Activated CD4-positive, alpha-beta memory T cell treated with anti-CD3 and anti-CD28 coated beads, Interleukin-2, amount 10 ng/mL, durations not matched to agents 7 days and 5 days (primary cell): ENCODE measurements around the gene DENND6B. TPM values are rescaled to one million over a fixed set of nuclear protein-coding genes. Genes with fewer than 3 reads are reported as not detected.
"Not testable (repeated sequence)": the region's sequence is repeated elsewhere in the genome, so short reads cannot be mapped to it uniquely, and the experiment has no call there.

Experiments
- CTCF ChIA-PET: fragments of 350-600 bp; sonication (Branson Sonifier 250); formaldehyde crosslinking; loops from one replicate; lab custom pipeline; 2021; ENCODE audit warnings: antibody characterized with exemption, inconsistent platforms; lab: Charles Lee
- POLR2A ChIA-PET: fragments of 350-600 bp; sonication (Branson Sonifier 250); formaldehyde crosslinking; loops from one replicate; lab custom pipeline; 2021; ENCODE audit warnings: antibody characterized with exemption; lab: Charles Lee
- DNase-seq: peaks from one replicate; pipeline ENCODE4 v3.0.0-alpha.2; 2020
- H3K27ac Mint-ChIP-seq: one replicate; pipeline ENCODE4 v1.8.0; 2021; ENCODE audit warnings: mild to moderate bottlenecking, mixed read lengths
- H3K27me3 Mint-ChIP-seq: one replicate; pipeline ENCODE4 v1.8.0; 2021; ENCODE audit warnings: mixed read lengths
- H3K36me3 Mint-ChIP-seq: one replicate; pipeline ENCODE4 v1.8.0; 2021; ENCODE audit warnings: low read depth, mixed read lengths
- H3K4me1 Mint-ChIP-seq: one replicate; pipeline ENCODE4 v1.8.0; 2021; ENCODE audit warnings: mixed read lengths
- H3K4me3 Mint-ChIP-seq: one replicate; pipeline ENCODE4 v1.8.0; 2021; ENCODE audit warnings: mild to moderate bottlenecking, mixed read lengths
- H3K9me3 Mint-ChIP-seq: one replicate; pipeline ENCODE4 v1.8.0; 2021; ENCODE audit warnings: mixed read lengths
- total RNA-seq, 2 experiments: library from RNA; stranded (reverse); gene quantifications; one replicate each; pipeline ENCODE4 v1.2.3, GENCODE V29; 2021

DENND6B gene
- total RNA-seq, 2 experiments from 2014 or later, result 5.0 to 5.6 TPM

GRCh38 chr22:50274771-50275170, 52.0 kb downstream of the DENND6B start:
- peaks cover 4% of the 10 kb centered on the region for H3K4me1 Mint-ChIP-seq
- H3K27me3 Mint-ChIP-seq, result peaks cover 4% of the 10 kb centered on the region
- no peak overlapping the region for H3K4me3 Mint-ChIP-seq
- POLR2A ChIA-PET, result no interaction called here
- H3K27ac Mint-ChIP-seq, result no peak overlapping the region
- H3K36me3 Mint-ChIP-seq, result no peaks in the 10 kb centered on the region
- CTCF ChIA-PET, result interaction anchor here (0.7 to 2.6 kb wide), 2 partner anchors 24 to 223 kb away, joined by 3 to 10 read pairs; partner anchors contain the start of gene HDAC10
- DNase-seq, result no peak
- no peaks in the 10 kb centered on the region for H3K9me3 Mint-ChIP-seq

GRCh38 chr22:50274311-50274710, 52.5 kb downstream of the DENND6B start:
- H3K27ac Mint-ChIP-seq, result no peak overlapping the region
- H3K36me3 Mint-ChIP-seq, result no peaks in the 10 kb centered on the region
- POLR2A ChIA-PET, result no interaction called here
- CTCF ChIA-PET, result interaction anchor here (0.7 to 2.6 kb wide), 4 partner anchors 24 to 224 kb away, joined by 3 to 10 read pairs (median 4); partner anchors contain the start of gene HDAC10
- no peak overlapping the region for H3K4me3 Mint-ChIP-seq
- DNase-seq, result peak; percentile 55
- peaks cover 4% of the 10 kb centered on the region for H3K27me3 Mint-ChIP-seq
- H3K4me1 Mint-ChIP-seq, result peaks cover 6% of the 10 kb centered on the region
- no peaks in the 10 kb centered on the region for H3K9me3 Mint-ChIP-seq

GRCh38 chr22:50273781-50274180, 53.0 kb downstream of the DENND6B start:
- CTCF ChIA-PET, result interaction anchor here (1.3 to 1.8 kb wide), 3 partner anchors 11 to 50 kb away, joined by 3 to 4 read pairs (median 4); no protein-coding TSS in a partner anchor
- DNase-seq, POLR2A ChIA-PET, H3K4me3 Mint-ChIP-seq, H3K27me3 Mint-ChIP-seq, H3K9me3 Mint-ChIP-seq, H3K36me3 Mint-ChIP-seq, H3K4me1 Mint-ChIP-seq, H3K27ac Mint-ChIP-seq: not testable (repeated sequence)

GRCh38 chr22:50273352-50273751, 53.5 kb downstream of the DENND6B start:
- H3K36me3 Mint-ChIP-seq, POLR2A ChIA-PET, DNase-seq: not testable (repeated sequence)

GRCh38 chr22:50272044-50272802, 54.6 kb downstream of the DENND6B start:
- Mint-ChIP-seq H3K27ac (no peak overlapping the region), H3K4me3 (no peak overlapping the region), H3K9me3 (no peaks in the 10 kb centered on the region), H3K4me1 (peaks cover 15% of the 10 kb centered on the region), H3K27me3 (peaks cover 6% of the 10 kb centered on the region), H3K36me3 (no peaks in the 10 kb centered on the region)
- ChIA-PET CTCF (interaction anchor here (0.6 to 2.5 kb wide), 9 partner anchors 9 to 321 kb away, joined by 3 to 12 read pairs (median 4); partner anchors contain the start of genes DENND6B, HDAC10 and SCO2), POLR2A (interaction anchor here (0.9 to 1.5 kb wide), 2 partner anchors 253 to 349 kb away, joined by 4 to 5 read pairs; partner anchors contain the start of gene SCO2)
- no peak for DNase-seq

More at GRCh38 chr22:50273352-50273751, 53.5 kb downstream of the DENND6B start:
- not testable (repeated sequence) for H3K27me3 Mint-ChIP-seq, H3K27ac Mint-ChIP-seq, H3K4me3 Mint-ChIP-seq, H3K9me3 Mint-ChIP-seq
- CTCF ChIA-PET, result interaction anchor here (1.1 to 2.5 kb wide), 6 partner anchors 10 to 68 kb away, joined by 3 to 12 read pairs (median 4); partner anchors contain the start of gene DENND6B
- peaks cover 12% of the 10 kb centered on the region for H3K4me1 Mint-ChIP-seq

- CTCF ChIA-PET, result interaction anchor here (0.6 to 2.5 kb wide), 8 partner anchors 20 to 304 kb away, joined by 3 to 12 read pairs (median 4); partner anchors contain the start of genes HDAC10 and SCO2
- POLR2A ChIA-PET, result interaction anchor here (1.5 kb wide), 1 partner anchor 349 kb away, joined by 5 read pairs; no protein-coding TSS in a partner anchor
- Mint-ChIP-seq H3K36me3 (no peaks in the 10 kb centered on the region), H3K27me3 (peaks cover 6% of the 10 kb centered on the region), H3K4me3 (no peak overlapping the region), H3K27ac (no peak overlapping the region), H3K4me1 (peaks cover 15% of the 10 kb centered on the region), H3K9me3 (no peaks in the 10 kb centered on the region)
- DNase-seq, result peak; percentile 70
These were observed 55.3 kb downstream of the DENND6B start for GRCh38 chr22:50271519-50271970.

- no peaks in the 10 kb centered on the region for H3K36me3 Mint-ChIP-seq
- peak; percentile 80 for DNase-seq
- H3K27ac Mint-ChIP-seq, result peak overlapping the region; percentile 19
- H3K9me3 Mint-ChIP-seq, result no peaks in the 10 kb centered on the region
- CTCF ChIA-PET, result interaction anchor here (0.6 to 2.5 kb wide), 7 partner anchors 19 to 305 kb away, joined by 3 to 12 read pairs (median 3); partner anchors contain the start of gene HDAC10
- peaks cover 6% of the 10 kb centered on the region for H3K27me3 Mint-ChIP-seq
- peak overlapping the region; percentile 65 for H3K4me3 Mint-ChIP-seq
- POLR2A ChIA-PET, result interaction anchor here (4.1 kb wide), 1 partner anchor 20 kb away, joined by 13 read pairs; the partner anchor contains the start of gene HDAC10
- peaks cover 15% of the 10 kb centered on the region for H3K4me1 Mint-ChIP-seq
These were observed 56.0 kb downstream of the DENND6B start for GRCh38 chr22:50270666-50271394.

- Mint-ChIP-seq H3K36me3 (no peaks in the 10 kb centered on the region), H3K4me1 (peaks cover 15% of the 10 kb centered on the region), H3K9me3 (no peaks in the 10 kb centered on the region), H3K27me3 (peaks cover 6% of the 10 kb centered on the region), H3K27ac (peak within 1 kb of the TSS; percentile 19), H3K4me3 (peak within 1 kb of the TSS; percentile 66)
- ChIA-PET POLR2A (interaction anchor here (1.5 to 4.1 kb wide), 4 partner anchors 19 to 255 kb away, joined by 3 to 13 read pairs (median 5); partner anchors contain the start of genes HDAC10 and SCO2), CTCF (no interaction called here)
- peak; percentile 78 for DNase-seq
These were observed 56.7 kb downstream of the DENND6B start, which contains the start of gene MAPK11 for GRCh38 chr22:50269970-50270665. TSS of gene MAPK11 (minus strand) at chr22:50270380. CDS start at chr22:50270292, 88 bp downstream.

- CTCF ChIA-PET, result no interaction called here
- H3K36me3 Mint-ChIP-seq, result no peaks in the 10 kb centered on the region
- H3K27me3 Mint-ChIP-seq, result peaks cover 6% of the 10 kb centered on the region
- peak overlapping the region; percentile 66 for H3K4me3 Mint-ChIP-seq
- peaks cover 15% of the 10 kb centered on the region for H3K4me1 Mint-ChIP-seq
- no peak for DNase-seq
- POLR2A ChIA-PET, result interaction anchor here (1.1 to 4.1 kb wide), 5 partner anchors 19 to 256 kb away, joined by 3 to 13 read pairs (median 4); partner anchors contain the start of genes HDAC10, LMF2 and SCO2
- no peak overlapping the region for H3K27ac Mint-ChIP-seq
- H3K9me3 Mint-ChIP-seq, result no peaks in the 10 kb centered on the region
These were observed 57.2 kb downstream of the DENND6B start for GRCh38 chr22:50269573-50269969.

- no peak overlapping the region for H3K27ac Mint-ChIP-seq
- POLR2A ChIA-PET, result interaction anchor here (1.1 to 4.1 kb wide), 5 partner anchors 18 to 257 kb away, joined by 3 to 13 read pairs (median 4); partner anchors contain the start of genes HDAC10, LMF2 and SCO2
These were observed 58.1 kb downstream of the DENND6B start for GRCh38 chr22:50268655-50269113.

GRCh38 chr22:50267591-50268390, 59.0 kb downstream of the DENND6B start:
- peak; percentile 53 for DNase-seq
- Mint-ChIP-seq H3K9me3 (no peaks in the 10 kb centered on the region), H3K4me1 (peaks cover 15% of the 10 kb centered on the region), H3K36me3 (no peaks in the 10 kb centered on the region), H3K27ac (no peak overlapping the region), H3K4me3 (no peak overlapping the region), H3K27me3 (peaks cover 4% of the 10 kb centered on the region)
- POLR2A ChIA-PET, result interaction anchor here (0.8 to 4.1 kb wide), 3 partner anchors 17 to 201 kb away, joined by 3 to 13 read pairs (median 6); partner anchors contain the start of gene HDAC10
- CTCF ChIA-PET, result interaction anchor here (0.7 kb wide), 2 partner anchors 9 to 42 kb away, joined by 3 to 4 read pairs; no protein-coding TSS in a partner anchor

More at GRCh38 chr22:50268655-50269113, 58.1 kb downstream of the DENND6B start:
- CTCF ChIA-PET, result no interaction called here
- peaks cover 6% of the 10 kb centered on the region for H3K27me3 Mint-ChIP-seq
- H3K36me3 Mint-ChIP-seq, result no peaks in the 10 kb centered on the region
- DNase-seq, result no peak
- no peaks in the 10 kb centered on the region for H3K9me3 Mint-ChIP-seq
- peaks cover 15% of the 10 kb centered on the region for H3K4me1 Mint-ChIP-seq
- H3K4me3 Mint-ChIP-seq, result peak overlapping the region; percentile 66
